Activated naive CD8-positive, alpha-beta T cell (primary cell): ENCODE measurements around the gene GNAT2.

ENCODE experiments used
- H3K27ac Mint-ChIP-seq: one replicate; pipeline ENCODE4 v1.8.0; 2021; ENCODE audit warnings: mixed read lengths
- H3K27me3 Mint-ChIP-seq: one replicate; pipeline ENCODE4 v1.8.0; 2021; ENCODE audit warnings: mixed read lengths
- H3K36me3 Mint-ChIP-seq: one replicate; pipeline ENCODE4 v1.8.0; 2021; ENCODE audit warnings: mixed read lengths
- H3K4me1 Mint-ChIP-seq: one replicate; pipeline ENCODE4 v1.8.0; 2021; ENCODE audit warnings: low read depth, mixed read lengths
- H3K4me3 Mint-ChIP-seq: one replicate; pipeline ENCODE4 v1.8.0; 2021; ENCODE audit warnings: mild to moderate bottlenecking, mixed read lengths
- H3K9me3 Mint-ChIP-seq: one replicate; pipeline ENCODE4 v1.8.0; 2021; ENCODE audit warnings: low read depth, mixed read lengths

The GNAT2 gene

DNA sequence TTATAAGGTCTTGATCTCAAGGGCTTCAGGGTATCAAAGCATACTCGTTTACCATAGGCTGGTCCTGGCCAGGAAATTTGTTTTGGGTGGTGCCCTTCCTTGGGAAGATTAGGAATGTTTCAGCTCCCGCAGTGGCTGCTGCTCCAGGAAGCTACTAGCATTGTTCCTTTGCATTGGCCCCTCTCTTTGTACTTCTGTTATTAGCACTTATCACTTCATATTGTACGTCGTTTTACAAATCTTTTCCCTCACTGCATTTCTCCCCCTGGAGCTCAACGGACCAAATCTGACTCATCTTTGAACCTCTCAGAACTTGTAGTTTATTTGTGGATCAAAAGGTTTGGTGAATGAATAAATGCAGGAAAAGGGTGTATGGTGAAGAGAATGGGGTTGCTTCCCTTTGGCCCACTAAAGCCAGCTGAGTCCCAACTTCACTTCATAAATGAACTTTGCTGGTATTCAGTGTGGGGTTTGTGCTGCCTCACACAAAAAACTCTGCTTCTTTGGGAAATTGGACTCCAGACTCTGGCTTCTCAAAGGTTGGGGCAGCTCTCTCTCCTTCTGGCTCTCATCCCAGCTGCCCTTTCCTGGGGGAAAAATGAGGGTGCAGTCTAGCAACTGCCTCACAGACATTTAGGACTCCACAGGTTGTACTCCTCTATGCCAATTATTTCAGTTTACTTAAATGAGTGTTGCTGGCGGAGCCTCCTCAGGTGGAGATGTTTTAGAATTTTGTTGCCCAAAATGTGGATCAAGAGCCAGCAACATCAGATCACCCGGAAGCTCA lies 5.9 kb downstream of the GNAT2 start:
- H3K4me3 Mint-ChIP-seq = no peak overlapping the region
- peaks cover 21% of the 10 kb centered on the region for H3K4me1 Mint-ChIP-seq
- H3K27me3 Mint-ChIP-seq = no peaks in the 10 kb centered on the region
- no peak overlapping the region for H3K27ac Mint-ChIP-seq
- no peaks in the 10 kb centered on the region for H3K9me3 Mint-ChIP-seq
- H3K36me3 Mint-ChIP-seq = no peaks in the 10 kb centered on the region

DNA sequence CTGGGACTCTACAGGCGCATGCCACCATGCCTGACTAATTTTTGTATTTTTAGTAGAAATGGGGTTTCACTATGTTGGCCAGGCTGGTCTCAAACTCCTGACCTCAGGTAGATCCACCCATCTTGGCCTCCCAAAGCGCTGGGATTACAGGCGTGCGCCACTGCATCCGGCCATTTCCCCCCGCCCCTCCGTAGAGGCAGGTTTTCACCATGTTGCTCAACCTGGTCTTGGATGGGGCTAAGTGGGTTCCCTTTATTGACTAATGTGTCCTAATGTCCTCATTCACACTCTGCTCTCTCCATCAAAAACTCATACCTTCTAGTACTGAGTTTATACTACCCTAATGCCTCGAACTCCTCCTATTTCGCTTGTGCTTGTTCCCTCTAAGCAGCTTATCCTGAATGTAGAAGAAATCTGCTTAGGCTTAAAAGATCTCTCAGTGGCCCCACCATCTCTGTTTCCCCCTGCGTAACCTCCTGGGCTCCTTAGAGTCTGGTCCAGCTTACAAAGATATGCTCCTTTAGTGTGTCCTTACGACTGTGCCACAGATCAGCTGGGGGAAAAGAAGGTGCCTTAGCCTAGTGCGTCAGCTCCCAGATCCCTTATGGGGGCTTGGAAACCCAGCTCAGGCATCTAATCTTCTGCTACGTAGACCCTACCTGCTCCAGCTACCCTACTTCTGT lies 8.0 kb downstream of the GNAT2 start:
- Mint-ChIP-seq H3K27ac (no peak overlapping the region), H3K9me3 (no peaks in the 10 kb centered on the region), H3K4me1 (peaks cover 7% of the 10 kb centered on the region), H3K36me3 (no peaks in the 10 kb centered on the region), H3K4me3 (no peak overlapping the region), H3K27me3 (no peaks in the 10 kb centered on the region)

DNA sequence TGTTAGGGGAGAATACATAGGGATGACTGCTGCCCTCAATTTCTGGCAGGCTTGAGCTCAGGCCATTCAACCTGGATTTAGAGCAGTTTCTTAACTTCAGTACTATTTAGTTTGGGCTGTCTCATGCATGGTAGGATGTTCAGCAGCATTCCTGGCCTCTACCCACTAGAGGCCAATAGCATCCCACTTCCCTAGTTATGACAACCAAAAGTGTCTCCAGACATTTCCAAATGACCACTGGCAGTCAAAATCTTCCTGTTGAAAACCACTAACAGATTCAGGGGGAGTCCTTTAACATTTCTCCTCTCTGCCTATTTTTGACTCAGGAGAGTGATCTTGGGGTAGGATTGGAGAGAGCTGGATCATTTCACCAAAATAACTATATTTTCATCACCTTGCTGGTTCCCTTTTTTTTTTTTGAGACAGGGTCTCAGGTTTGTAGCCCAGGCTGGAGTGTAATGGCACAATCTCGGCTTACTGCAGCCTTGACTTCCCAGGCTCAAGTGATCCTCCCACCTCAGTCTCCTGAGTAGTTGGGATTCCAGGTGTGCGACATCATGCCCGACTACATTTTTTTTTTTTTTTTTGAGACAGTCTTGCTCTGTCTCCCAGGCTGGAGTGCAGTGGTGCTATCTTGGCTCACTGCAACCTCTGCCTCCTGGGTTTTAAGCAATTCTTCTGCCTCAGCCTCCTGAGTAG lies 8.7 kb downstream of the GNAT2 start:
- Mint-ChIP-seq H3K4me1 (no peaks in the 10 kb centered on the region), H3K4me3 (no peak overlapping the region), H3K36me3 (no peaks in the 10 kb centered on the region), H3K9me3 (no peaks in the 10 kb centered on the region), H3K27me3 (no peaks in the 10 kb centered on the region), H3K27ac (no peak overlapping the region)

DNA sequence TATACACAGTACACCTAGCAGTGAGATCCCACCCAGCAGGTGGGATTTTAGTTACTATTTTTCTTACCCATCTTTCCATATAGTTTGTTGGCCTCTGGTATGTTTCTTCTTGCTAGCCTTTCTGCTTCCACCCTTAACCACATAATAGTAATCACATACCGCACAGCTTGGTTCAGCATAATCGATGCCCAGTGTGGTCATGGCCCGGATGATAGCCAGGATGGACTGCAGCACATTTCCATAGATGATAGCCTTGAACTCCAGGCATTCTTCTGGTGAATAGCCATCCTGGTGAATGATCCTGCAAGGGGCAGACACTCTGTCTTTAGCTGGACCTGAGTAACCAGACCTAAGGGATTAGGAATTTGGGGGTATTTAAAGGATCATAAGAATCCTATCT lies 9.5 kb downstream of the GNAT2 start:
- no peaks in the 10 kb centered on the region for H3K4me1 Mint-ChIP-seq
- H3K9me3 Mint-ChIP-seq = no peaks in the 10 kb centered on the region
- H3K27me3 Mint-ChIP-seq = no peaks in the 10 kb centered on the region
- no peaks in the 10 kb centered on the region for H3K36me3 Mint-ChIP-seq
- no peak overlapping the region for H3K4me3 Mint-ChIP-seq
- no peak overlapping the region for H3K27ac Mint-ChIP-seq

DNA sequence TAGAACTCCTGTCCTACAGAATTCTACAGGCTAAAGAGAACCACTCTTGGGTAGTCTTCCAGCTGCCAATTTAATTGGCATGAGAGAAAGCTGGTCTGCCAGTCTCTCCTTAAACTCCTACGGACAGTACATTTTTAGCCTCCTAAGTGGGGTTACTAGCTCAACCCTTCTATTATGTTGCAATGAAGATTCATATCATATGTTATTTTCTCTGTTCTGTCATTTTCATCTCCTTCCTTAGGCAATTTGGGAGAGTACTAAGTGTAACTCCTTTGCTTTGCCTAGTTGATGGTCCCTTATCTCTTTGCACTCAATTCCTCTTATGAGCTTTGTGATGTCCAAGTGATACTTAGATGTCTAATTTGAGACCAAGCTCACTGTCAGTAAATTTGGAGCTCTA lies 14.0 kb downstream of the GNAT2 start:
- no peaks in the 10 kb centered on the region for H3K27me3 Mint-ChIP-seq
- no peak overlapping the region for H3K4me3 Mint-ChIP-seq
- peaks cover 21% of the 10 kb centered on the region for H3K4me1 Mint-ChIP-seq
- no peak overlapping the region for H3K27ac Mint-ChIP-seq
- no peaks in the 10 kb centered on the region for H3K9me3 Mint-ChIP-seq
- no peaks in the 10 kb centered on the region for H3K36me3 Mint-ChIP-seq

DNA sequence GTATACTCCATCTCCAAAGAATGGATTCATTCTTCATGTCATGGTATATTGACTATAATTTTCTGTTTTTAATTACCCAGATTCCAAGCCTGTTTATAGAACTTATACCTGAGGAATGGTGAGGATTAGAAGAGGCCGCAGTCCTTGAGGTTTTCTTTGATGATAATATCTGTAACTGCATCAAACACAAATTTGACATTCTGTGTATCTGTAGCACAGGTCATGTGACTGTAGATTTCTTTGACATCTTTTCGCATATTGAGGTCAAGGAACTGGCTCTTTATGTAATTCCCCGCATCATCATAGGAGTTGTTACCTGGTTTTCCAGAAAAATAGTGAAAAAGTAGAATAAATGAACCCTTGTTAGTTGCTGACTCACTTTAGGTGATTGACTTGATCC lies 16.2 kb downstream of the GNAT2 start:
- Mint-ChIP-seq H3K27ac (no peak overlapping the region), H3K27me3 (no peaks in the 10 kb centered on the region), H3K9me3 (no peaks in the 10 kb centered on the region), H3K36me3 (no peaks in the 10 kb centered on the region), H3K4me3 (no peak overlapping the region), H3K4me1 (peaks cover 23% of the 10 kb centered on the region)

DNA sequence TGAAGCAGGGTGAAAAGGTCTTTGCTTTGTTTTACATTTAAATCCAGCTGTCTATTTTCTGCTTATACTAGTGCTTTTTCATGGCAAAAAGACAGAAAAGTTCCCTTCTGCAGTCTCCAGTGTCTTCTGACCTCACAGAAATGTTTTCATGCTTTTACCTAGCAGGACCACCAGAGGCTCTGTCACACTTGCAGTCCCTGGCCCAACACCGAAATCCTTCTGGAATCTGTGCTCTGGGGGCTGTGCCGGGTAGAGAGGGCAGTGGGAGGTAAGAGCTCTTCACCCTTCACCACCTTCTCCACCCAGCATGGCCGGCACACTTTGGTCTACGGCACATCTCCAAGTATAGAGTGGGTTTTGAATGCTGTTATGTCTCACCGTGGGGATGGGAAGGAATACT lies 20.8 kb downstream of the GNAT2 start:
- H3K27me3 Mint-ChIP-seq = no peaks in the 10 kb centered on the region
- H3K27ac Mint-ChIP-seq = no peak overlapping the region
- H3K9me3 Mint-ChIP-seq = no peaks in the 10 kb centered on the region
- H3K36me3 Mint-ChIP-seq = peaks cover 5% of the 10 kb centered on the region
- H3K4me3 Mint-ChIP-seq = no peak overlapping the region
- H3K4me1 Mint-ChIP-seq = peaks cover 21% of the 10 kb centered on the region

DNA sequence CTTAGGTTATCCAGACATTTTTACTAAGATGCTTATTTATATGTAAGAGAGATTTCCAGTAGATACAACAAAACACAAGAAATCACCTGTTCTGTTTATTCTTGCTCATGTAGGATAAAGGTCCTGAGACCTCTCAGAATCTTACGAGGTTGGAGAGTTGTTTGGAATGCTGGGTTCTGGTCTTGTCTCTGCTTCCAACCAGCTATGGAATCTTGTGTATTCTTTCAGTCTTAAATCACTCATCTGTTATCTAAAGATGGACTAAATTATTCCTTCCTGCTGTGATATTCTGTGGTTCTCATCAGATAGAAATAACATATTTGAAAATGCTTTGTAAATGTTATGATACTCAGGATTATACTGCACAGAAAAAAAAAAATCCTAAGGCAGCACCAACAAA lies 21.3 kb downstream of the GNAT2 start:
- no peaks in the 10 kb centered on the region for H3K9me3 Mint-ChIP-seq
- H3K4me3 Mint-ChIP-seq = no peak overlapping the region
- H3K36me3 Mint-ChIP-seq = peaks cover 7% of the 10 kb centered on the region
- no peak overlapping the region for H3K27ac Mint-ChIP-seq
- H3K27me3 Mint-ChIP-seq = no peaks in the 10 kb centered on the region
- peaks cover 16% of the 10 kb centered on the region for H3K4me1 Mint-ChIP-seq

DNA sequence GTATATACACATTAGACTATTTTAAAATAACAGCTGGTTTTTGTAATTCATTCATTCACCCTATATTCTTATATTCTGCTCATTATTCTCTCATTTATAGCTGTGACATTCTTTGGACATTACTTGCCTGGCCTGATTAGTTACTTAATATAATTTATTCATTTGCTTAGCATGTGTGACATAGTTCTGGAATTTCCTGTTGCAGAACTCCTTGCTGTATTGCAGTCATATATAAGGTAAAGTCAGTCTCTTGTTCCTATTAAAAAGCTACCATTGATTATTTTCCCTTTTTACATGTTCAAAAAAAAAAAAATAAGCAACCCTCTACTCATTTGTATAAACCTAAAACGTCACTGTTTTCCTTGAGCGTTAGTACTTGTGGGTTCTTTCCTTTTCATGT lies 23.9 kb downstream of the GNAT2 start:
- no peaks in the 10 kb centered on the region for H3K9me3 Mint-ChIP-seq
- H3K4me1 Mint-ChIP-seq = peaks cover 2% of the 10 kb centered on the region
- no peak overlapping the region for H3K4me3 Mint-ChIP-seq
- H3K27me3 Mint-ChIP-seq = no peaks in the 10 kb centered on the region
- H3K27ac Mint-ChIP-seq = no peak overlapping the region
- peaks cover 7% of the 10 kb centered on the region for H3K36me3 Mint-ChIP-seq

DNA sequence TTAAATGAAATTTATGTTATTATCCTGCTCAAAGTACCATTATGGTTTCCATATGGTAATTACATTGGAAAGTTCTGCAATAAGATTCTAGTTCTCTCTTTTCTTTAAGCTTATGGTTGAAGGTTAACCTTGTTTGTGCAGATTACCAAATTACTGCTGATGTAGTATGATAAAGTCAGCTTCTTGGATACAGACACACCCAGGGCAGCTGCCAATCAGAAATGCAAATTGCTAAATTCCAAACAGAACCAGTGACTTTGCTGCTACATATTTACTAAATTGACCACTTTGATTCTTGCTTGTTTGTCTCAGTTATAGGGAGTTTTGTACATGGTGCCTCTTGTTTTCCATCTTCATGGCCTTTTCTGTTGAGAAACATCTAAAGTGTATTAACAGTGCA lies 26.5 kb downstream of the GNAT2 start:
- H3K27ac Mint-ChIP-seq = no peak overlapping the region
- H3K4me3 Mint-ChIP-seq = no peak overlapping the region
- peaks cover 7% of the 10 kb centered on the region for H3K36me3 Mint-ChIP-seq
- no peaks in the 10 kb centered on the region for H3K4me1 Mint-ChIP-seq
- H3K27me3 Mint-ChIP-seq = no peaks in the 10 kb centered on the region
- no peaks in the 10 kb centered on the region for H3K9me3 Mint-ChIP-seq

DNA sequence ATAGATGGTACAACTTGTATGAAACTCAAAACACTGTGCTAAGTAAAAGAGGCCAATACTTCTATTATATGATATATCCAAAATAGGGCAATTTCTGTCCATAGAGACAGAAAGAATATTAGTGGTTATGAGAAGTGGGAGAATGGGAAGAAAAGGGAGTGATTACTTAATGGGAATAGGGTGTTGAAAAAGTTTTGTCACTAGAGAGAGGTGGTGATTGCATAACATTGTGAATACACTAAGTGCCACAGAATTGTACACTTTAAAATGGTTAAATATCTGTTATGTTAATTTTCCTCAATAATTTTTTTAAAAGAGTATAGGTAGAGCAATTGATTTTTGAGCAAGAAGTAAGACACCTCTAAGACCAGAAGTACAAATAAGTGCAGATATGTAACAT lies 29.7 kb downstream of the GNAT2 start:
- Mint-ChIP-seq H3K4me1 (no peaks in the 10 kb centered on the region), H3K36me3 (peaks cover 8% of the 10 kb centered on the region), H3K4me3 (no peak overlapping the region), H3K27ac (no peak overlapping the region), H3K9me3 (no peaks in the 10 kb centered on the region), H3K27me3 (no peaks in the 10 kb centered on the region)

DNA sequence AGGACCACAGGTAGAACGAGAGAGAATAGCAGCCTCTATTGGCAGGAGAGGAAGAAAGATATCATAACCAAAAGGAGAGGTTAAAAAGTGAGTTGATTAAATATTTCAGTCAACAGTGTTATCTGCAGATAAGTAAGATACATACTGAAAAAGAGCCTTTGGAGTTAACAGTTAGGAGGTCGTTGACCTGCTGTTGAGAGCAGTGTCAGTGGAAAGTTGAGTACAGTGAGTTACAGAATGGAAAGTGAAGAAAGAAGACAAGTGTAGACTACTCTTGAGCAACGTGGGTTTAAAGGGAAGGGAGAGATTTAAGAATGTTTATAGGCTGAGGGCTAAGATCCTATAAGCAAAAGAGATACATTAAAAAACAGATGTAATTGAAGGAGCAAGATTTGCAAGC lies 30.2 kb downstream of the GNAT2 start:
- Mint-ChIP-seq H3K4me3 (no peak overlapping the region), H3K36me3 (peaks cover 7% of the 10 kb centered on the region), H3K27ac (peak overlapping the region; percentile 28)

DNA sequence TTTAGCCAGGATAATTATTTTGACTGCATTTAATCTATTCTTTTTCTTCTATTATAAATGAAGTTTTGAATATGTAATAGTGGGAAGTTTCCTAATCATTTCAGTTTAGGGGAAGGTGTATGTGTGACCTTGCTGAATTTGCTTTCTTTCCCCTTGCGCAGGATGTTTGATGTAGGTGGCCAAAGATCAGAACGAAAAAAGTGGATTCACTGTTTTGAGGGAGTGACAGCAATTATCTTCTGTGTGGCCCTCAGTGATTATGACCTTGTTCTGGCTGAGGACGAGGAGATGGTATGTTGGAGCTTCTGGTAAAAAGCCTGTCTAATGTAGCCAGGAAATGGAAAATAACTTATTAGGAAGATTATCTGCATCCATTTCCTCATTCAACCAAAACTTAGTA lies 33.4 kb downstream of the GNAT2 start:
- H3K27me3 Mint-ChIP-seq = no peaks in the 10 kb centered on the region
- H3K4me3 Mint-ChIP-seq = no peak overlapping the region
- H3K4me1 Mint-ChIP-seq = no peaks in the 10 kb centered on the region
- no peak overlapping the region for H3K27ac Mint-ChIP-seq
- no peaks in the 10 kb centered on the region for H3K9me3 Mint-ChIP-seq
- peaks cover 7% of the 10 kb centered on the region for H3K36me3 Mint-ChIP-seq

More for the DNA sequence above, 30.2 kb downstream of the GNAT2 start:
- no peaks in the 10 kb centered on the region for H3K4me1 Mint-ChIP-seq
- H3K27me3 Mint-ChIP-seq = no peaks in the 10 kb centered on the region
- H3K9me3 Mint-ChIP-seq = no peaks in the 10 kb centered on the region

DNA sequence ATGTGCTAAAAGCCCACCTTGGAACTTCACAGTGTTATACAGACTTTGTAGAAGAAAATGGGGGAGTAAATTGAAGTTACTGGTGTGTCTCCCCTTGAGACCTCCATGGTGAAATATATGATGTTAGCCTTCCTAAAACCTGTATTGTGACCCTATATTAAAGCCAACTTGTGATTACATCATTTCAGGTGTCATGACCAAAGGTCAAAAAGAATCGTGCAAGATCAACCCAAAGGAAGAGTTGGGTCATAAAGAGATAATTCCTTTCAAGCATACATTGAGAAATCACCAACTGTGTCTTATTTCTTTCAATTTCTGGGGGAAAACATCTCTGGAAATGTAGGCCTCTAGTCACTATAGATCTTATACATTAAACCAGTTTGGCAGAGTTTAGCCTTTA lies 34.6 kb downstream of the GNAT2 start:
- Mint-ChIP-seq H3K4me3 (no peak overlapping the region), H3K4me1 (no peaks in the 10 kb centered on the region), H3K27me3 (no peaks in the 10 kb centered on the region), H3K36me3 (peaks cover 10% of the 10 kb centered on the region), H3K27ac (peak overlapping the region; percentile 10), H3K9me3 (no peaks in the 10 kb centered on the region)

DNA sequence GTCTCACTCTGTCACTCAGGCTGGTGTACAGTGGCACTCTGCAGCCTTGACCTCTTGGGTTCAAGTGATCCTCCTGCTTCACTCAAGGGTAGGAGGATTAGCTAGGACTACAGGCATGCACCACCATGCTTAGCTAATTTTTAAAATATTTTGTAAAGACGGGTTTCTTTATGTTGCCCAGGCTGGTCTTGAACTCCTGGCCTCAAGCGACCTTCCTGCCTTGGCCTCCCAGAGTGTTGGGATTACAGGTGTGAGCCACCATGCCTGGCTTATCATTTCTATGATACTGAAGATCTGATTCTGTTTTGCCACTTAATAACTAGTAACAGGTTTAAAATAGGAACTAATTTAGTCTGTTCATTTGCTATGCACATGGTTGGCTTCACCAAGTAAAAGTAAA lies 37.4 kb downstream of the GNAT2 start:
- Mint-ChIP-seq H3K27me3 (no peaks in the 10 kb centered on the region), H3K27ac (no peak overlapping the region), H3K9me3 (no peaks in the 10 kb centered on the region), H3K4me1 (peaks cover 2% of the 10 kb centered on the region), H3K4me3 (no peak overlapping the region), H3K36me3 (peaks cover 11% of the 10 kb centered on the region)
